ENCODE results near the gene BNIP3.

DNA sequence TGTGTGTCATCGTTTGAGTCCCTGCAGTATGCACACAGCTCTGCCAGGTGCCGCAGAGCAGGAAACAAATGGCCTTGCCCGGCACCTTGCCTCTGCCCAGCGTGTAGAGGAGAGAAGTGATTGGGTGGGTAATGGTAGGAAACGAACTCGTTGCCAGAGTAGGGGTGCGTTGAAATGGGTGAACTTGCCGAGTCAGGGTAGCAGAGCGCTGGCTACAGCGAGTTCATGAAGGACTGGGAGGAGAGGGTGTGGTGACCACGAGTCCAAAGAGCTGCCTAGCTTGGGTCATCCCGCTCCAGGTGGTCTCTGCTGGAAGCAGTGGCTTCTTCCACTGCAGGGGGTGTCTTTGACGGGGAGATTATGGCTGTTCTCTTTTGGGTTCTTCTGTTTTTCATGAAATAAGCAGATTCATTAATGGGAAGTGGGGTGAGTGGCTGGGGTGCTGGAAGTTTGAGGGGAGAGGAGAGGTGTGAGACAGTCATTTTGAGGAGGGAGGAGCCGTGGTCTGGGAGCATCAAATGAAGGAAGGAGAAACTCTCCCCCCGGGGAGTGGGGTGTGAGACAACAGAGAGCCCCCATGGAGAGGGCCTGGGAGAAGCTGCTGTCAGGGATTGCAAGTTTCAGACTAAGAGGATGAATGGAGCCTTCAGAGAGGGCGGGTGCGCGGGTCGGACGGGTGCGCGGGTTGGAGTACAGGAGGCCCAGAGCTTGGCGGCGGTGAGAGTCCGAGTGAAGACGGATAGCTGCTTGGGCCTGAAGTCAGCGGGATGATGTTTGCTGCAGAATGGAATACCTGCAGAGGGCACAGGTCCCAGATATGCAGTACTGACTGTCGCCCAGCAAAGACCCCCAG is 54.8 kb downstream of the BNIP3 start:
- TF ChIP-seq, protein P1, sequence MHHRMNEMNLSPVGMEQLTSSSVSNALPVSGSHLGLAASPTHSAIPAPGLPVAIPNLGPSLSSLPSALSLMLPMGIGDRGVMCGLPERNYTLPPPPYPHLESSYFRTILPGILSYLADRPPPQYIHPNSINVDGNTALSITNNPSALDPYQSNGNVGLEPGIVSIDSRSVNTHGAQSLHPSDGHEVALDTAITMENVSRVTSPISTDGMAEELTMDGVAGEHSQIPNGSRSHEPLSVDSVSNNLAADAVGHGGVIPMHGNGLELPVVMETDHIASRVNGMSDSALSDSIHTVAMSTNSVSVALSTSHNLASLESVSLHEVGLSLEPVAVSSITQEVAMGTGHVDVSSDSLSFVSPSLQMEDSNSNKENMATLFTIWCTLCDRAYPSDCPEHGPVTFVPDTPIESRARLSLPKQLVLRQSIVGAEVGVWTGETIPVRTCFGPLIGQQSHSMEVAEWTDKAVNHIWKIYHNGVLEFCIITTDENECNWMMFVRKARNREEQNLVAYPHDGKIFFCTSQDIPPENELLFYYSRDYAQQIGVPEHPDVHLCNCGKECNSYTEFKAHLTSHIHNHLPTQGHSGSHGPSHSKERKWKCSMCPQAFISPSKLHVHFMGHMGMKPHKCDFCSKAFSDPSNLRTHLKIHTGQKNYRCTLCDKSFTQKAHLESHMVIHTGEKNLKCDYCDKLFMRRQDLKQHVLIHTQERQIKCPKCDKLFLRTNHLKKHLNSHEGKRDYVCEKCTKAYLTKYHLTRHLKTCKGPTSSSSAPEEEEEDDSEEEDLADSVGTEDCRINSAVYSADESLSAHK (tag by site-specific recombination; IDR thresholded peaks at IDR 0.05), result no peak
- no peak for TF ChIP-seq ZNF37A (tag by site-specific recombination; IDR thresholded peaks at IDR 0.05)
- no peak for TF ChIP-seq ZBTB26 (tag by site-specific recombination; optimal IDR thresholded peaks at IDR 0.05)
- TF ChIP-seq ZNF837 (tag by site-specific recombination; IDR thresholded peaks at IDR 0.05), result no peak
- TF ChIP-seq ZNF302 (tag by site-specific recombination; IDR thresholded peaks at IDR 0.05; ENCODE audit: low read depth), result no peak
- no peak for TF ChIP-seq CTCF (tag by site-specific recombination; IDR thresholded peaks at IDR 0.05)
- TF ChIP-seq ZNF121 (tag by site-specific recombination; IDR thresholded peaks at IDR 0.05), result no peak
- TF ChIP-seq, protein P2, sequence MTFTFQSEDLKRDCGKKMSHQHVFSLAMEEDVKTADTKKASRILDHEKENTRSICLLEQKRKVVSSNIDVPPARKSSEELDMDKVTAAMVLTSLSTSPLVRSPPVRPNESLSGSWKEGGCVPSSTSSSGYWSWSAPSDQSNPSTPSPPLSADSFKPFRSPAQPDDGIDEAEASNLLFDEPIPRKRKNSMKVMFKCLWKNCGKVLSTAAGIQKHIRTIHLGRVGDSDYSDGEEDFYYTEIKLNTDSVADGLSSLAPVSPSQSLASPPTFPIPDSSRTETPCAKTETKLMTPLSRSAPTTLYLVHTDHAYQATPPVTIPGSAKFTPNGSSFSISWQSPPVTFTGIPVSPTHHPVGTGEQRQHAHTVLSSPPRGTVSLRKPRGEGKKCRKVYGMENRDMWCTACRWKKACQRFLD (tag by site-specific recombination; IDR thresholded peaks at IDR 0.05), result no peak

Data from HEK293 (cell line).